HepG2 (cell line): Measurements from ENCODE around the gene SPEM2. TPM values are rescaled to one million over a fixed set of nuclear protein-coding genes. Genes with fewer than 3 reads are reported as not detected.
A peak's percentile ranks its signal among the peaks of the same experiment; 100 is the strongest.

Experiments used
- BORCS8-MEF2B ChIP-seq: sonication (generic); formaldehyde crosslinking; IDR thresholded peaks from 2 replicates; pipeline ENCODE4 v1.8.0; 2022; ENCODE audit warnings: mild to moderate bottlenecking, missing genetic modification reagents
- CEBPZ ChIP-seq: IDR thresholded peaks from 2 replicates; pipeline ENCODE4 v1.6.1; 2012; ENCODE audit warnings: low read length, improper control_type of control experiment
- ERF ChIP-seq: IDR thresholded peaks from 2 replicates; pipeline ENCODE4 v1.6.1; 2018; ENCODE audit warnings: missing biosample characterization, missing genetic modification reagents
- HDAC1 ChIP-seq: sonication (generic); formaldehyde crosslinking; IDR thresholded peaks from 2 replicates; pipeline ENCODE4 v1.5.1; 2020; ENCODE audit warnings: mild to moderate bottlenecking, missing genetic modification reagents
- KAT8 ChIP-seq: IDR thresholded peaks from 2 replicates; pipeline ENCODE4 v1.6.1; 2016; ENCODE audit warnings: missing genetic modification reagents, missing compliant biosample characterization
- MXD3 ChIP-seq: IDR thresholded peaks from 2 replicates; pipeline ENCODE4 v1.6.1; 2016; ENCODE audit warnings: mild to moderate bottlenecking, missing biosample characterization, missing genetic modification reagents
- MYC ChIP-seq: sonication (generic); formaldehyde crosslinking; IDR thresholded peaks from 2 replicates; pipeline ENCODE4 v1.9.0; 2021; ENCODE audit warnings: missing genetic modification reagents, borderline replicate concordance
- NFKB2 ChIP-seq: sonication (generic); formaldehyde crosslinking; IDR thresholded peaks from 2 replicates; pipeline ENCODE4 v1.4.0; 2020; ENCODE audit warnings: missing genetic modification reagents, borderline replicate concordance
- NONO ChIP-seq, 2 experiments: fragments of 450-650 bp in 1 of 2; sonication (generic) in 1 of 2; formaldehyde crosslinking in 1 of 2; IDR thresholded peaks in 1 of 2; conservative IDR thresholded peaks in 1 of 2; 2 replicates each; pipeline versions ENCODE4 v1.6.1 to v1.8.0; 2017 to 2022; ENCODE audit warnings: mild to moderate bottlenecking in 1 of 2, missing genetic modification reagents in 1 of 2, moderate library complexity in 1 of 2
- PHF20 ChIP-seq: sonication (generic); formaldehyde crosslinking; IDR thresholded peaks from 2 replicates; pipeline ENCODE4 v1.5.0; 2020; ENCODE audit warnings: mild to moderate bottlenecking, missing genetic modification reagents
- POLR2A ChIP-seq, 2 experiments: IDR thresholded peaks; 2 replicates each; pipeline ENCODE4 v1.6.1; 2011; ENCODE audit warnings: low read depth in 2 of 2, low read length in 2 of 2, mild to moderate bottlenecking in 1 of 2, moderate library complexity in 1 of 2; ENCODE audit not compliant: insufficient read depth in 1 of 2
- RXRA ChIP-seq: sonication (generic); formaldehyde crosslinking; IDR thresholded peaks from 2 replicates; pipeline ENCODE4 v1.5.1; 2020; ENCODE audit warnings: missing genetic modification reagents
- RXRB ChIP-seq: IDR thresholded peaks from 2 replicates; pipeline ENCODE4 v1.6.1; 2016; ENCODE audit warnings: borderline replicate concordance, missing genetic modification reagents, missing compliant biosample characterization
- SAP130 ChIP-seq: IDR thresholded peaks from 2 replicates; pipeline ENCODE4 v1.6.1; 2016; ENCODE audit warnings: low read depth
- SIN3B ChIP-seq: fragments of 150-350 bp; IDR thresholded peaks from 2 replicates; pipeline ENCODE4 v1.6.1; 2014; ENCODE audit warnings: low read length
- SPEN ChIP-seq: sonication (generic); formaldehyde crosslinking; IDR thresholded peaks from 2 replicates; pipeline ENCODE4 v1.5.1; 2020; ENCODE audit warnings: low read depth, mild to moderate bottlenecking, missing genetic modification reagents
- SSRP1 ChIP-seq: IDR thresholded peaks from 2 replicates; pipeline ENCODE4 v1.6.1; 2016; ENCODE audit warnings: control low read depth
- TAF1 ChIP-seq: sonication (generic); formaldehyde crosslinking; IDR thresholded peaks from 2 replicates; pipeline ENCODE4 v1.4.0; 2020; ENCODE audit warnings: missing genetic modification reagents
- WIZ ChIP-seq: sonication (generic); formaldehyde crosslinking; IDR thresholded peaks from 2 replicates; pipeline ENCODE4 v1.5.1; 2020; ENCODE audit warnings: mild to moderate bottlenecking, missing genetic modification reagents
- ZNF354B ChIP-seq: sonication (generic); formaldehyde crosslinking; IDR thresholded peaks from 2 replicates; pipeline ENCODE4 v1.8.0; 2022; ENCODE audit warnings: mild to moderate bottlenecking, missing genetic modification reagents
- ZNF574 ChIP-seq: sonication (generic); formaldehyde crosslinking; IDR thresholded peaks from 2 replicates; pipeline ENCODE4 v1.4.0; 2020; ENCODE audit warnings: missing genetic modification reagents
- ZNF672 ChIP-seq: sonication (generic); formaldehyde crosslinking; IDR thresholded peaks from 2 replicates; pipeline ENCODE4 v1.8.1; 2022; ENCODE audit warnings: missing genetic modification reagents
- polyA plus RNA-seq, 8 experiments: library from polyadenylated mRNA; depleted of rRNA in 3 of 8; stranded (reverse) in 7 of 8; unstranded in 1 of 8; fragments of >200 nt; fragmentation: Illumina TruSeq in 4 of 8; extraction: Trizol in 4 of 8; gene quantifications; 2 replicates each; pipeline versions ENCODE4 v1.2.1 to v1.2.3, GENCODE V29; 2011 to 2016; ENCODE audit warnings: low read depth in 4 of 8, missing spikeins in 1 of 8, mixed read lengths in 1 of 8; ENCODE audit not compliant: insufficient read depth in 1 of 8
- total RNA-seq, 5 experiments: library from RNA; depleted of rRNA; stranded (reverse); fragments of >200 nt; fragmentation: Illumina TruSeq; extraction: Trizol; gene quantifications; 2 replicates each; pipeline ENCODE4 v1.2.3, GENCODE V29; 2016; ENCODE audit warnings: low read depth in 1 of 5
- TF ChIP-seq, protein P1 (sequence below): sonication (generic); formaldehyde crosslinking; conservative IDR thresholded peaks from 2 replicates; pipeline ENCODE4 v1.8.0; 2022; ENCODE audit warnings: low read depth, missing genetic modification reagents

Gene SPEM2
- total and polyA plus RNA-seq, 2 of the 13 experiments (the other 11 are each of a cell fraction or from before 2014, with no cell fraction given) = not detected

DNA sequence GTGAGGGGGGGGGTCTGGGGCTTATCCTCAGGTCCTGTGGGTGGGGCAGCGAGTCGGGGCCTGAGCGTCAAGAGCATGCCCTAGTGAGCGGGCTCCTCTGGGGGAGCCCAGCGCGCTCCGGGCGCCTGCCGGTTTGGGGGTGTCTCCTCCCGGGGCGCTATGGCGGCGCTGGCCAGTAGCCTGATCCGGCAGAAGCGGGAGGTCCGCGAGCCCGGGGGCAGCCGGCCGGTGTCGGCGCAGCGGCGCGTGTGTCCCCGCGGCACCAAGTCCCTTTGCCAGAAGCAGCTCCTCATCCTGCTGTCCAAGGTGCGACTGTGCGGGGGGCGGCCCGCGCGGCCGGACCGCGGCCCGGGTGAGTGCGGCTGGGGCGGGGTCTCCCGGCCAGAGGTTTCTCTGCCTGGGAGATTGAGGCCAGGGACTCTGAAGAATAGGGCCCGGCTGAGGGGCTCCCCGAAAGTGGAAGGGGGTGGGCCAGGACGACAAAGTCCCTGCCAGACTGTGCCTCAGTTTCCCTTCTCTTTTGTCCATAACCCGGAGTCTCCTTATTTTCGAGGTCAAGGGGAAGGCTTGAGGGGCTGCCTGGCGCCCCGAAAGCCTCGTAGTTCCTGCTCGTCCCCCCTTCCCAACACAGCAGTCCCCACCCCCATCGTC is 14.2 kb downstream of the SPEM2 start, which contains the start of gene FGF11 (continued):
- TF ChIP-seq CEBPZ (no peak), RXRA (CRISPR knock-in tag) (no peak), KAT8 (CRISPR knock-in tag) (peak; percentile 14; the same call in 1 of the 2 replicates), NONO (IDR thresholded peaks at IDR 0.05) (no peak), NONO (CRISPR knock-in tag; conservative IDR thresholded peaks at IDR 0.05) (peak; percentile 10; the same call in 1 of the 2 replicates), POLR2A (IDR thresholded peaks at IDR 0.05; ENCODE audit: insufficient read depth in 1 of 2, low read depth in 2 of 2, low read length in 2 of 2) (0 out of 4 replicates have a peak, but pooled peaks of 1 of the 2 experiments have one; percentile 20), NFKB2 (CRISPR knock-in tag) (no peak), SPEN (CRISPR knock-in tag) (0 out of 2 replicates have a peak, but pooled peaks have one; percentile 14), SAP130 (peak; percentile 7; the same call in 1 of the 2 replicates), MXD3 (CRISPR knock-in tag) (peak; percentile 58; the same call in 1 of the 2 replicates), SSRP1 (no peak), ZNF574 (peak; percentile 33; the same call in 1 of the 2 replicates), WIZ (0 out of 2 replicates have a peak, but pooled peaks have one; percentile 44), ZNF354B (no peak), ZNF672 (CRISPR knock-in tag) (no peak), RXRB (0 out of 2 replicates have a peak, but pooled peaks have one; percentile 13), MYC (CRISPR knock-in tag) (peak; percentile 39; the same call in 1 of the 2 replicates), SIN3B (no peak), TAF1 (CRISPR knock-in tag) (peak; percentile 31; the same call in 1 of the 2 replicates), PHF20 (CRISPR knock-in tag) (peak; percentile 23; the same call in 1 of the 2 replicates), ERF (CRISPR knock-in tag) (peak; percentile 54; the same call in 1 of the 2 replicates), HDAC1 (CRISPR knock-in tag) (0 out of 2 replicates have a peak, but pooled peaks have one; percentile 11), BORCS8-MEF2B (0 out of 2 replicates have a peak, but pooled peaks have one; percentile 32)
- TF ChIP-seq, protein P1, sequence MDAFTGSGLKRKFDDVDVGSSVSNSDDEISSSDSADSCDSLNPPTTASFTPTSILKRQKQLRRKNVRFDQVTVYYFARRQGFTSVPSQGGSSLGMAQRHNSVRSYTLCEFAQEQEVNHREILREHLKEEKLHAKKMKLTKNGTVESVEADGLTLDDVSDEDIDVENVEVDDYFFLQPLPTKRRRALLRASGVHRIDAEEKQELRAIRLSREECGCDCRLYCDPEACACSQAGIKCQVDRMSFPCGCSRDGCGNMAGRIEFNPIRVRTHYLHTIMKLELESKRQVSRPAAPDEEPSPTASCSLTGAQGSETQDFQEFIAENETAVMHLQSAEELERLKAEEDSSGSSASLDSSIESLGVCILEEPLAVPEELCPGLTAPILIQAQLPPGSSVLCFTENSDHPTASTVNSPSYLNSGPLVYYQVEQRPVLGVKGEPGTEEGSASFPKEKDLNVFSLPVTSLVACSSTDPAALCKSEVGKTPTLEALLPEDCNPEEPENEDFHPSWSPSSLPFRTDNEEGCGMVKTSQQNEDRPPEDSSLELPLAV (CRISPR knock-in tag) = no peak
